ENCODE results near the gene FNDC8.
"Not testable (repeated sequence)": the region's sequence is repeated elsewhere in the genome, so short reads cannot be mapped to it uniquely, and the experiment has no call there.

Gene FNDC8

DNA sequence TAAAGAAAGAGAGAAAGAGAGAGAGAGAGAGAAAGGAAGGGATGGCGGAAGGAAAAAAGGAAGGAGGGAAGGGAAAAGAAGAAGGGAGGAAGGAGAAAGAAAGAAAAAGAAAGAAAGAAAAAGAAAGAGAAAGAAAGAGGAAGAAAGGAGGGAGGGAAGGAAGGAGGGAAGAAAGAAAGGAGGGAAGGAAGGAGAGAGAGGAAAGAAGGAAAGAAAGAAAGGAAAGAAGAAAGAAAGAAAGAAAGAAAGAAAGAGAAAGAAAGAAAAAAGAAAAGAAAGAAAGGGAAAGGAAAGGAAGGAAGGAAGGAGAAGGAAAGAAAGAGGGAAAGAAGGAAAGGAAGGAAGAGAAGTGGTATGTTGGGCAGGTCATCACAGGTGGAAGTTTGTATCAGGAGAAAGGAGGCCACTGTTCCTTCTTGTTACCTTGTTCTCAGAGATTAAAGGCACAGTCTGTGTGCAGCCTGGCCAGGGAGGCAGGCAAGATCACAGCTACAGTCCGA lies 53.5 kb downstream of the FNDC8 start:
- no peak for DNase-seq

DNA sequence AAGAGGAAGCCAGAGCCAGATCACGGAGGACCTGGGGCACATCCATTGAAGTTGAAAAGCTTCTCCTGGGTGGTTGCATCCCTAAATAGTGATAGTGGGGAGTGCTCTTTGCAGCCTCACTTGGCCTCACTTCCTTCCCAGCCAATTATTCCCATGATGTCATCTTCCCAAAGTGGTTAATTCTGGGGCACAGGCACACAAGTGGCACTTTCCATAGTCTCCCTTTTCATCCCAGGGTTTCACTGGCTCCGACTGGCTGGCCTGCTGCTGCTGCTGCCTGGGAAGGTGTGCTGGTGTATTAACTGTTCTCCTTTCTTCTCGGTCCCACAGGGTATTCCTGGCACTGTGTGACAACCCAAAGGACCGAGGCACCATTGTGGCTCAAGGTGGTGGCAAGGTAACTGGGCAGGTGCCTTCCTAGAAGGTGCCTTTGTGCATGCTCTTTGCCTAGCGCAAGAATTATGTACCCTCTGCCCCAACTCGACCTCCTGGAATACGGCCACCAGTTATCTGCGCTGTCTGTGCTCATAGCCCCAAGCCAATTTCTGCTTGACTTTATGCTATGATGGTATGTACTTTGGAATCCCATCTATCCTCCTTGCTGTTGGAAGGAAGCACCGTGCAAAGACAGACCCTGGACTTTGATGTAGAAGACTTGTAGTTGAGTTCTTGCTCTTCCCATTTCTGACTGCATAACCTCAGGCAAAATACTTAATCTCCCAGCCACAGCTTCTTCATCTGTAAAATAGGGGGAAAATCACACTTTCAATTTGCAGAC lies 54.4 kb downstream of the FNDC8 start:
- DNase-seq: no peak

DNA sequence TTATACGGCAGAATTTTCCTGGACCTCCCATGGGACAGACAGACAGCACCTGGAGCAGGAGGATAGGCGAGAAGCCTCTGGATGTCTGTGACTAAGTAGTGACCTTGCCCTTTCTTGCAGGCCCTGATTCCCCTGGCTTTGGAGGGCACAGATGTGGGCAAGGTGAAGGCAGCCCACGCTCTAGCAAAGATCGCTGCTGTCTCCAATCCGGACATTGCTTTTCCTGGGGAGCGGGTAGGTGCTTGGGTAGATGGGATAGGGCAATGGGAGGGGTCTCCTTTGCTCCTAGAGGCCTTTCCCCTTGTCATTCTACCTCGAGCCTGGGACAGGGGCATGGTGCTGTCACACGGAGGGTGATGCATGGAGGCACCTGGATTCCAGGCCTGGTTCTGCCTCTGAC lies 55.5 kb downstream of the FNDC8 start:
- DNase-seq: no peak

DNA sequence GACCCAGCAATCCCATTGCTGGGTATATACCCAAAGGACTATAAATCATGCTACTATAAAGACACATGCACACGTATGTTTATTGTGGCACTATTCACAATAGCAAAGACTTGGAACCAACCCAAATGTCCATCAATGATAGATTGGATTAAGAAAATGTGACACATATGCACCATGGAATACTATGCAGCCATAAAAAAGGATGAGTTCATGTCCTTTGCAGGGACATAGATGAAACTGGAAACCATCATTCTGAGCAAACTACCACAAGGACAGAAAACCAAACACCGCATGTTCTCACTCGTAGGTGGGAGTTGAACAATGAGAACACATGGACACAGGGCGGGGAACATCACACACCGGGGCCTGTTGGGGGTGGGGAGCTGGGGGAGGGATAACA lies 58.0 kb downstream of the FNDC8 start:
- DNase-seq: not testable (repeated sequence)

Data from right forelimb (tissue), 1 donor.